ENCODE results near the gene C10orf120.

- TF ChIP-seq POLR2AphosphoS5 (IDR thresholded peaks at IDR 0.05; ENCODE audit: low read depth, low read length) (no peak), POLR2A (IDR thresholded peaks at IDR 0.05; ENCODE audit: low read depth, low read length) (no peak)
Measured at GRCh38 chr10:122725006-122725405, 25.4 kb upstream of the C10orf120 start.
